ENCODE results near the gene AGK. TPM values are rescaled to one million over a fixed set of nuclear protein-coding genes. Genes with fewer than 3 reads are reported as not detected.
"Not testable (repeated sequence)": the region's sequence is repeated elsewhere in the genome, so short reads cannot be mapped to it uniquely, and the experiment has no call there.

The AGK gene
- total RNA-seq, 1 donor from 2014 or later = 23.0 TPM

DNA sequence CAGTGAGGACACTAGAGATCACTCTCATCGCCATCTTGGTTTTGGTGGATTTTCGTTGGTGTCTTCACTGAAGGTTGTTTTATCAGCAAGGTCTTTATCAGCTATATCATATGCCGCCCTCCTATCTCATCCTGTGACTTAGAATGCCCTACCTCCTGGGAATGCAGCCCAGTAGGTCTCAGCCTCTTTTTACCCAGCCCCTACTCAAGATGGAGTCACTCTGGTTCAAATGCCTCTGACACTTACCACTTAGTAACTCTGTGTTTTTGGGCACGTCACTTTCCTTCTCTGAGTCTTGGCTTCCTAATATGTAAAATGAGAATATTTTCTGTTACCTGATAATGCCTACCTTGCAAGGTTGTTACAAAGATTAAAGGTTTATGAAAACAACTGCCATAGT is 37.7 kb downstream of the AGK start:
- no peak for DNase-seq

DNA sequence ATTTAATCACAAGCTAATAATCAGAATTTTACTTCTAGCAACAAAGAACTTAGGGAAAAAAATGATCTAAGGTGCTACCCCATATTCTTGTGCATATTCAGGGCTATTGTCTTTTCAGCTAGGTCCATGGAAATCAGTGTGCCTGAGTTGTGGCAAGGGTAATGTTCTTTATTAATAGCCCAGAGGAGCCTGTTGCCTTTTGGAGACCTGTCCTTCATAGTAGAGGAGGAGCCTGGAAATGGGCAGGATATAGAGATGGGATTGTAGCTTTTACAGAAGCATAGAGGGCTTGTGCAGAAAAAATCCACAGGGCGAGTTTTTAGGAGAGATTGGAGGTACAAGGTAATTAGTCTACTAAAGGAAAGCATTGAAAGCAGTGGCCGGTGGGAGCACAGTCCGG is 38.9 kb downstream of the AGK start:
- no peak for DNase-seq

DNA sequence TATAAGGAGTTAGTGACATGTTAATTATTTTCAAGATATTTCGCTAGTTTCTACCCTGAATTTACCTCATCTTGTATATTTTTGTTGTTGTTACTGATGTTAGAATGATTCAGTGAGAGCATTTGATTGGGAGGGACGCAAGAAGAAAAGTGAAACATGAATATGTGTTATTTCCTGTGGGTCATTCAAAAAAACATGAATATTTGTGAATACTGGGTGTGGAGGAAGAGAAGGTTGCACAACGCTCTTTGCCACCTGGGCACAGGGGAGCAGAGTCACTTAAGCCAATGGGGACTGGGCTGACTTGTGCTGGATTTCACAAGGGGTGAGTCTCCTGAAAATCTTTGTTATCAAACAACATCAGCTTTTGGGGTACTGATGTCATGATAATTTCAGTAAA is 39.5 kb downstream of the AGK start:
- peak; percentile 3 for DNase-seq

DNA sequence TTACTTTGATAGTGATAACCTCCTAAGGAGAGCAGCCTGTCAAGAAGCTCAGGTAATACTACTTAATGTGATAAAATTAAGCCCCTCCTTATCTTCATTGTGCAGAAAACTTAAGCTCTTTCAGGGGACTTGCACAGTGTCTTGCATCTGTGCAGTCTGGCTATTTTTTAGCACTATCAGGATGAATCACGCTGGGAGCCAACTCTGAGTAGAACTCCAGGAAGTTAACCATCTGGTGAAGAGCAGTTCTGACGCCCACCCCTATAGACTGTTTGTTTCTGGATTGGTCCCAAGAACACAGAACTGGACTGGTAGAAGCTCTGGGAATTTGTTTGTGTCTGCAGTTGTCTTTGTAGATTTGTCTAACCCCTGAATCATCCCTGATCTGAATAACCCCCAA is 41.9 kb downstream of the AGK start:
- DNase-seq = peak; percentile 57

DNA sequence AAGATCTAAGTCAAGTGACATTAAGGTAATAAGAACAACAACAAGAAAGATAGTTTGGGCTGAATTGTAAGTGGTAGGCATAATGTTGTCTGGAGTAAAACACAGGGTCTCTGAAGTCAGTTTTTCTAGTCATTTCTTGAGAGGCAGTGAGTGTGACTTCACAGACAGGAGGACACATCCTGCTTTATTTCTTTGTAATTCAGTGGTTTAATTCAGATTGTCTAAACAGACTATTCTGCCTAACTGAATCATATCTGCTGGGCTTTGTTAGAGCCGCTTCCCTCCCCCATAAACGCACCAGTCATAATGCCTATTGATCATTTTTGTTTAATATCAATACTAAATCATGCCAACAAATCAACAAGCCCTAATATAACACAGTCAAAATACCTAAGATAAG is 46.8 kb downstream of the AGK start:
- no peak for DNase-seq

DNA sequence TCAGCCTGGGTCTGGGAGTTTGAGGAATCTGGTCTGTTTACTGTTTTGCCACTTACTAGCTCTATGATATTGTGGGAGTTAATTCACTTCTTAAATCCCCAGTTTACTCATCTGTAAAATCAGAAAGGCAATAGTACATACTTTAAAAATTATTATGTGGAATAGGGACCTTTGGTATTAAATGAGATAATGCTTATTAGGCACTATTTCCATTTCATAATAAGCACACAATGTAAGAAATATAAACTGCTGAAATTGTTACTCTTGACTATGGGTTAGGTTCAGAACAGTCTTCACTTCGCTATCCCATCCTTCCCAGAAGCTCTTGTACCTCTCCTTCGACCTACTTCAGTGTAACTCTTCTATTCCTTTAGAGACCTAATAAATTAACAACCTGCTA is 47.2 kb downstream of the AGK start:
- no peak for DNase-seq

DNA sequence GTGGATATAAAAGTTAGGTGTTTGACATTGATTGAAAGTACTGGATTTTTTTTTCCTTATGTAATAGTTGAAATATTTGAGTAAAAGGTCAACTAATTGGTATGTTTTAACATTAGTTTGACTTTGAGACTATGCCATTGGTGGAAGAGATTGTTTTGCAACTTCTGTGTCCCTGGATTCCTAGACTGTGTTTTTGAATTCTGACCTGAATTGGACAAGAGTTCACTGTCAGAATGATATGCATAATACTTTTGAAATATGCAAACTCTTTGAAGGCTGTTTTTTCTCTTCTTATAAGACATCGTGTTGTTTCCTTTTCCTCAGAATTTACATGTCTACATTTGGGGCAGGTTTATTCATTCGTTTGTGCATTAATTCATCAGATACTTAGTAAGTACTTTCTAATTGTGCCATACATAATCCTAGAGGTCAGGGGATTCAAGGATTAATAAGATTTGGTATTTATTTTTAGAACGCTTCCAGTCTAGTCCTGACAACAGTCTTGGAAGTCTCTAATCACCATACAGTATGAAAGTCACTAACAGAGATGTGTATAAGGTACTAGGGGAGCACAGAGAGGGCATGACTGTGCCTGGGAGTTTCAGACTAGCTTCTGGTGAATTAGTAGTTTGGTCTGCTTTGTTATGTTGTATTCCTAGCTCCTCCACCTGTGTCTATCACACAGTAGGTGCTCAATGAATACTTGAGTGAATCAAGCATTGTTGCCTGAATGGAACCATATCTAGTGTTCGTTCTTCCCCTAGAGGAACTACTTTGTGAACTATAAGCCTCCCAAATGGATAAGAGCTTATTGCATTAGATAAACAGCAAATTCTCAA is 49.2 kb downstream of the AGK start:
- no peak for DNase-seq

DNA sequence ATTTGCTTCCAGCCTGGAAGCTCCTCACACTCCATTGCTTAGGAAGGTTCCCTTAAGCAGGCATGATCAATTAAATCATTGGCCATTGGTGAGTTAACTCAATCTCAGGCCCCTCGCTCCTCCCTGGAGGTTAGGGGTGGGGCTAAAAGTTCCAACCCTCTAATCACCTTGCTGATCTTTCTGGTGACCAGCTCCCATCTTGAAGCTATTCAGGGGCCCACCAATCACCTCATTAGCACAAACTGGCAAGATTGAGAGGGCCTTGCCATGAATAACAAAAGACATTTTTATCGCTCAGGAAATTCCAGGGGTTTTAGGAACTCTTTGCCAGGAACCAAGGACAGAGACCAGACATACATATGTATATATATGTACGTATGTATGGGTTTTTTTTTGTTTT is 58.4 kb downstream of the AGK start:
- DNase-seq = no peak

DNA sequence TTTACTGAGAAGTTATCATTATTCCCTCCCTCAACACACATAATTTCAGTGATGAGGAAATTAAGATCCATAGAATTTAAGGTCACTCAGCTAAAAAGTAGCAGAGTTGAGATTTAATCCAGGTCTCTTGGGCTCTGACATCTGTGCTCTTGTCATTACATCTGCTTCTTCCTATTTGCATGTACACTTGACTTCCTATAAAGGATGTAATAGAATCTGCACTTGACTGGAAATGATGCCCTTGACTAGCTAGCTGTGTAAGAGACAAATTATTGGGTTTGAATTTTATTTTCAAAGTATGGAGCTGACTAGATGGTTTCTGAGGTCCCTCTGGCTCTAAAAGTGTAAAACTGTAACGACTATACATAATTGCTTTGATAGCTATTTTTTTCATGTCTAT is 59.5 kb downstream of the AGK start:
- DNase-seq = no peak

DNA sequence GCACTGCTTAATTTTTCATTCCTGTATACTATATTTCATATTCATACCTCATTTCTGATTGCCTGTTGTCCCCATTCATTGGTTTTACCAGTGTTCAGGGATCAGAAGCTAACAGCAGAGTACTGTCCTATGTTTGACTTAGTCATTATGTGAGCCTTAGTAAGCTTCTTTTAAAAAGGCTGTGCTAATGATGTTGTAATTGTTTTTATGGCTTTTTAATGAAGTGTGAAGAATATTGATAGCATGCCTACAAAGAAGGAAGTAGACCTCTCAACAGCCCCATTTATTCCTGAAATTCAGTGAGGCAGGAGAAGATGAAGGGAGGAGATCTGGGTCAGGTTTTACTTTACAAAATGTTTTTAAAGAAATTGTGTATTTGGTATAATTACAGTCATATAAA is 61.7 kb downstream of the AGK start:
- DNase-seq = no peak

DNA sequence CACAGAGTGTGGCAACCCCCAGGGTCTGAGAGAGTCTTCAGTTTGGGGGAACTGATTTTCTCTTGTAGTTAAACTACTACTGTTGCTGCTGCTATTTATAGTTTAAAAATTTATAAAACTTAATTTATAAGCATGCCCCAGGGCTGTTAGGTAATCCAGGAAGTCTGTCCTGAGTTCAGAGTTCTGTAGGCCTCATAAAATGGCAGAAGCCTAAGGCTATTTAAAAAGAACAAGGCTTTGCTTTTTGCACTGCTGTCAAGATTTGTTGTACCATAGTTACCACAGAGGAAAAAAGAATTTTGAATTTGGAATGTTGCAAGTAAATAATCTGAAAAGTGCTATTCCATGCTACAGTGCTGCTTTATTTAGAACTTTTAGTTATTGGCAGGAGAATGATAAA is 66.1 kb downstream of the AGK start:
- no peak for DNase-seq

DNA sequence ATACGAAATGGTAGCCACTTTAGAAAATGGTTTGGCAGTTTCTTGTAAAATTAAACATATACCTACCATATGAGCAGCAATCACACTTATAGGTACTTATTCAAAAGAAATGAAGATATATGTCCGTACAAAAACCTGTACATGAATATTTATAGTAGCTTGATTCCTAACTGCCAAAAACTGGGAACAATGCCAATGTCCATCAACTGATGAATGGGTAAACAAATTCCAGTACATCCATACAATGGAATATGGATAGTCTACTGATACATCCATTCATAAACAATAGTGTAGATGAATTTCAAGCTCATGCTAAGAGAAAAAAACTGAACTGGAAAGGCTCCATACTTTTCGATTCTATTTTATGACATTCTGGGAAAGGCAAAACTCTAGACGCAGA is 68.5 kb downstream of the AGK start:
- DNase-seq = peak; percentile 56

DNA sequence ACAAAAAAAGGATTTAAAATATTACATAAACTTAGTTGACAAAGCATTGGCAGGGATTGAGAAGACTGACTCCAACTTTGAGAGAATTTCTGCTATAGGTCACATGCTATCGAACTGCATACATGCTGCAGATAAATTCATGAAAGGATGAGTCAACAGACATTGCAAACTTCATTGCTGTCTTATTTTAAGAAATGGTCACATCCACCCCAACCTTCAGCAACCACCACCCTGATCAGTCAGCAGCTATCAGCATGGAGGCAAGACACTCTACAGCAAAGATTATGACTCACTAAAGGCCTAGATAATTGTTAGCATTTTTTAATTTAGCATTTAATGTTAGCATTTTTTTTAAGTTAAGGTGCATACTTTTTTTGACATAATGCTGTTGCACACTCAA is 73.6 kb downstream of the AGK start:
- no peak for DNase-seq

DNA sequence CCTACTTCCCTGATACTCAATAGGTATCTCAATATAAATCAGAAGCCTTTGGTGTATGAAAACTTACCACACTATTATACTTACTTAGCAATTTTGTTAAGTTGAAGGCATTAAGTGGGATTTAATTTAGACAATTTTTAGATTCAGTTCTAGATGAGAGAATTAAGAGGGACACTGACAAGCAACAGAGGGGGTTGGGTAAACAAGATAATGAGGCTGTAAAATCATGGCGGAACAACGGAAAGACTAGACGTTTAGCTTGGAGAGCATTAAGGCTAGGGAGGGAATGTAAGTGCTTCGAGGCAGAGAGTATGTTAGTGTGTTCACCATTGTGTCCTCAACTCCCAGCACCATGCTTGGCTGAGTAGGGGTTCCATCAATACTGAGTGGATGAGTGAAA is 79.4 kb downstream of the AGK start:
- no peak for DNase-seq

DNA sequence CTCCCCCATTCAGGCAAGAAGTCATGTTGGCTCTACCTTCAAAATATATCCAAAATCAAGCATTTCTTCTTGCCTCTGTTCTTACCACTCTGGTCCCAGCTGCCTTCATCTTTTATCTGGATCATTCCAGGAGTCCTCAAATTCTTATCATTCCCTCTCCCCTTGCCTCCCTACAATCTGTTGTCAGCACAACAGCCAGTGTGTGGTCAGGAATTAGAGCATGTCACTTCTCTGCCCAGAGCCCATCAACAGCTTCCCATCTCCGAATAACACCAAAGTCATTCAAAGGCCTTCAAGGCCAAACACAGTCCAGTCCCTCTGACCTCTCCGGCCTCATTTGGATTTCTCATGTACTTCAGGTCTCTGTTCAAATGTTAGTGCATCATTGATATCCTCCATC is 80.3 kb downstream of the AGK start:
- DNase-seq = no peak

DNA sequence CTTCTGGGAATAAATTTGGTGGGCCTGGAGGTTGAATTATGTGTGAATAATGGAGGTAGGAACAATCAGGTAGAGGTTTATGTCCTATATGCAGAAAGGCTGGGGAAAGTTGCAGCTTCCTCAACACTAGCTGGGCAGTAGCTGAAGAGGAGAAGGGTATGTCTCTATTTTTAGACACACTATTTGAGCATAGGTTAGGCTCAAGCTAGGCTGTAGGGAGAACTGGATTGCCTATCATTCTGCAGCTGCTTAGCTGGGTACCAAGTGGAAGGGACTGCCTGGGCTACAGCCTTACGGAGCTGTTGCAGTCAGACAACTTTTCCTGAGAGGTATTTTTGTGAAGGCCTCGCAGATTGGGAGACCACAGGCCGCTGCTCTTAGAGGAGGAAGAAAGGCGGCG is 82.9 kb downstream of the AGK start:
- DNase-seq = no peak

DNA sequence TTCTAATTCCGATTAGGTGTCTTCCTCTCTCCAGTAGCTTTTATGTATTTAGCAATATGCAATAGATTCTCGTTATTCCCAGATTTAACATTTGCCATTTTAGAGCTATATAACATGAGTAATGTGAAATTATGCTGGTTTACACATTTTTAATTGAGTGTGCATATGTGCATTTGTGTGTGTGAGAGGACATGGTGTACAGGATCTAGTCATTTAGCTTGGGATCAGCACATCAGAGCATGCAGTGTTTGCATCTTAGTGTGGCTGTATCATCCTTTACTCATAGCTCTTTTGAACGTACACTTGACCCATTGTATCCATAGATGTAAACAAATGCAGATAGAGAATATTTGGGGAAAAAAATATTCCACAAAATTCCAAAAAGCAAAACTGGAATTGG is 84.8 kb downstream of the AGK start:
- DNase-seq = no peak

DNA sequence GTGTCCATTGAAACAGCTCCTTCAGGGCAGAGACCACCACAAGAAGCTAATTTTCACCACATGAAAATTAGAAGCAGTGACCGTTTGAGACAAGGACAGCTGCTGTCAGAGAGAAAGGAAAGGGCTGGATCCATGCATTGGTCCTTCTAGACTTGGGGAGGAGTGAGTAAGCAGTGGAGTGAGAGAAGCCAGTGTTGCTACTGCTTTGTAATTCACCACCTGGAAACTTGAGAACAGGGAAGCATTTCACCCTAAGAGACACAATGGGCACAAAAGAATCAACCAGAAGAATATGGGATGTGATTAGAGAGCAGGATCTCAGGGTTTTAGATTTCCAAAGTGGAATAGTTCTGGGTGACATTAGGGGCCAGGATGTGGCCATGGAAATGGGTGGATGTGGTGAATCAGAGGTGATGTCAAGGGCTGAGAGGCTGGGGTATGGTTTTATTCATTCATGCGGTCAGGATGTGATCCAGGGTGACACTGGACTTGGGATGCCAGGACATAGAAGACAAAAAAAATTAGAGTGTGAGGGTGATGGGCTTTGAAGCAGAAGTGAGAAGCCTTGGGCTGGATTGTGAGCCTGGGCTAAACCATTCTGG is 89.1 kb downstream of the AGK start:
- no peak for DNase-seq

DNA sequence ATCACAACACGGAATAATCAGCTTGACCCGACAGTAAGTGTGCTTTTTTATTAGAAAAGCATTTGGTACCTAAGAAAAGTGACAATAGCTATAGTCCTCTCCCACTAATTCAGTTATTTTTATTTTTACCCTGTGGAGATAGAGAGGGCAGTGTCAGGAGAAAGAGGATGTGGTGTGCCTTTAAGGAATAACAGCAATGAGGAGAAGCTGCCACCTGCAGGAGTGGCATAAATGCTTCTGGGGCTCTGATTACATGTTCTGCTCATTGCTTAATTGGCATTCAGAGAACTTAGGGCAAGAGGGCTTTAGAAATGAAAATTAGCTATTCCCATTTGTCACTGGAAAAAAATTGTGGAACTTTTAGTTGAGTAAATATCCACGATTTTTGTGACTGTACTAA is 90.7 kb downstream of the AGK start:
- DNase-seq = no peak

DNA sequence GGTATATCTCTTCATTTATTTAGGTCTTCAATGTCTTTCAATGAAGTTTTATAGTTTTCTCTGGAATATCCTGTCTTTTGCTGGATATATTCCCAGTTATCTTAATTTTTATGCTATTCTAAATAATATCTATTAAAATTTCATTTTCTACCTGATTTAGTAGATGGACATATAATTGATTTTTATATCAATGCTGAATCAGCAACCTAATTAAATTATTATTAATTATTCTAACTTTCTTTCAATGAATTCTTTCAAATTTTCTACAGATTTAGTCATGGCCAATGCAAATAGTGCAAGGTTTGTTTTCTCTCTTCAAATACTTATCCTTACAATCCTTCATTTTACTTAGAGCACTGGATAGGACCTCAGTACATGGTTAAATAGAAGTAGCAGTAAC is 94.0 kb downstream of the AGK start:
- DNase-seq = no peak

DNA sequence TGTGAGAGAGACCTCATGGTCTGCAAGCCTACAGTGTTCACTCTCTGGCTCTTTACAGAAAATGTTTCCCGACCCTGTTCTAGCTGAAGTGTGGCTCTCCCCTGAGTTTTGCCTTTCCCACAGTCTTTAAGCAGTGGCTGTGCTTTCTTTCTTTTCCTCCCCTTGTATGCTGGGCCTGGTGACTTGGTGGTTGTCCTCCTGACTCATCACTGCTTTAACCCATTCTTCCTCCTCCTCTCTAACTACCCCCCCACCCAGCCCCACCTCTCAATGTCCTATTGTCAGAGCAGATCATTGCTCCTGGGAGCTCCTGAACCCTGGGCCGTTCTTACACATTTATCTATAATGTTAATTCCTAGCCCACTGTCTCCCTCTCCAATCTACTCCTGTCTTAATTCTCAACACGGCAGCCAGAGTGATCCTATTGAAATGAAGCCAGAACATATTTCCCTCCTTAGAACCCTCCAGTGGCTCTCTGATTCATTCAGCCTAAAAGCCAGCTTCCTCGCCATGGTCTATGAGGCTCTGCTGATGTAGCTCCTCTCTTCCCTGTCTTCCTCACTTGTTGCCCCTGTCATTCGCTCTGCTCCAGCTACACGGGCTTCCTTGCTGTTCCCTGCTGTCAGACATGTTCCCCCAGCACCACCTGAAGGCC is 95.7 kb downstream of the AGK start:
- no peak for DNase-seq

DNA sequence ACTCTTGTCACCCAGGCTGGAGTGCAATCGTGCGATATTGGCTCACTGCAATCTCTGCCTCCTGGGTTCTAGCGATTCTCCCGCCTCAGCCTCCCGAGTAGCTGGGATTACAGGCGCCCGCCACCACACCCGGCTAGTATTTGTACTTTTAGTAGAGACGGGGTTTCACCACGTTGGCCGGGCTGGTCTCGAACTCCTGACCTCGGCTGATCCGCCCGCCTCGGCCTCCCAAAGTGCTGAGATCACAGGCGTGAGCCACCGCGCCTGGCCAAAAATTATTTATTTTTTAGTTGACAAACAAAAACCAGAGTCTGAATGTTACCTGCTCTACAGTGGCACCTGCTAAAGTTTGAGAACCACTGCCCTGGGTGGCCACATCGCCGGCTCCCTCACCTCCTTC is 96.5 kb downstream of the AGK start:
- not testable (repeated sequence) for DNase-seq

DNA sequence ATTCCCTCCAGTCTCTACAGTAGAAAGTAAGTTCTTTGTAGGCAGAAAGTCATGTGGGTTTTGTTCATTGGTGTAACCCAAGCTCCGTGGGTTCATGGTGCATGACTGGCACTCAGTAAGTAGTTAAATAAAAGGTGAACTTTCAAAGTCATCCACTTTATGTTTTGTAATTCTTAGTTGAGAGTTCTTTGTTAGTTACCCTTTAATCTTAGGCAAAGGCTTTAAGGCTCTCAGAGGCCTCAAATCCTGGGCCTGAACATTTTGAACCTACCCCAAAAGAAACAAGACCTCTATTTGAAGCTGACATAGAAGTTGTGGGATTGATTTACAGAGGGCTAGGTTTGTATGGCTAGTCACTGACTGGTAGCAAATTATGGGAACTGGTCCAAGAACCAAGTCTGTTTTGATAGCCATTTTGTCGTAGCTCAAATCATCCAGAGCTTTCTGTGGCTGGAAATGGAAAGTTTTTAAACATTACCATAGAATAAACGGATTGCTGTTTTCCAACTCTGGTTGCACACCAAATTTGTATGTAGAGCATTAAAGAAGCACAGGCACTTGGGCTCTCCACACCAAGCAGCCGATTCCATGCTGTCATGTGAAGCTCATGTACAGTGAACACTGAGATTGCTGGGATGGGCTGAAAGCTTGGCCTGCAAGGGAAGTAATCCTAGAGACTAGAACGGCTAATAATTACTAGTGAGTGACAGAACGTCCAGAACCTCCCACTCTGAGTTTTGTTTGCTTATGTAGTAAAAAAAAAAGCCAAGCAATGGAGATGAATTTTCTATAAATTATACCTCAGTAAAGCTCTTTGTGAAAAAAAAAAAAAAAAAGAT is 97.3 kb downstream of the AGK start:
- no peak for DNase-seq
